K562 (cell line): ENCODE data around the gene TENM3. TPM values are rescaled to one million over a fixed set of nuclear protein-coding genes. Genes with fewer than 3 reads are reported as not detected.

ENCODE experiments used
- ATAC-seq: fragments of 200-7000 bp; cut with Tn5 transposase; 3 replicates; pipeline ENCODE4 v1.9.1; 2020; ENCODE audit warnings: moderate library complexity
- BruUV-seq: library from RNA; stranded (reverse); fragments of 400-500 nt; replicated peaks from 2 replicates; lab custom pipeline; 2021; lab: Mats Ljungman, UMichigan
- CTCF ChIA-PET: fragments of 300-600 bp; formaldehyde crosslinking; extraction: SDS; loops from one replicate; lab custom pipeline; 2021; ENCODE audit warnings: low intra/inter-chr PET ratio; lab: Yijun Ruan, JAX
- POLR2A ChIA-PET: fragments of 300-600, 350-650 bp; sonication (Branson Sonifier 250); formaldehyde crosslinking; extraction: SDS; loops from one replicate; lab custom pipeline; 2021; ENCODE audit warnings: antibody characterized with exemption, inconsistent platforms; lab: Yijun Ruan, JAX
- DNase-seq, 4 experiments: peaks; one replicate each; pipeline versions ENCODE4 v3.0.0 to v3.0.0-alpha.2; 2011 to 2018; ENCODE audit warnings: low spot score in 3 of 4, mixed read lengths in 3 of 4; ENCODE audit errors: extremely low read depth in 1 of 4
- FAIRE-seq: peaks from 2 replicates; lab custom pipeline; 2011; peaks lifted over from hg19 to GRCh38; lab: Jason Lieb, UNC
- H2AFZ ChIP-seq: 2 replicates; pipeline ENCODE4 v1.6.0; 2011; ENCODE audit warnings: low read depth, low read length, control low read depth, inconsistent platforms
- H3K27ac ChIP-seq: fragments of 200-600 bp; 3 replicates; pipeline ENCODE4 v1.8.0; 2011; ENCODE audit warnings: low read depth, mild to moderate bottlenecking, control low read depth, inconsistent platforms, low read length, moderate library complexity, mixed read lengths; ENCODE audit errors: extremely low read depth
- H3K27me3 ChIP-seq, 2 experiments: fragments of 300-600 bp in 1 of 2; 2 replicates in 1 of 2; 3 replicates in 1 of 2; pipeline versions ENCODE4 v1.6.0 to v1.8.0; 2011; ENCODE audit warnings: inconsistent platforms in 2 of 2, low read length in 2 of 2, mild to moderate bottlenecking in 1 of 2, mixed read lengths in 1 of 2, moderate library complexity in 1 of 2; ENCODE audit not compliant: control insufficient read depth in 2 of 2, insufficient read depth in 2 of 2
- H3K36me3 ChIP-seq: fragments of 300-600 bp; 3 replicates; pipeline ENCODE4 v1.8.0; 2011; ENCODE audit warnings: mild to moderate bottlenecking, low read length, inconsistent platforms; ENCODE audit not compliant: control insufficient read depth, insufficient read depth
- H3K4me1 ChIP-seq, 2 experiments: fragments of 200-600 bp in 1 of 2; replicated peaks in 1 of 2; 2 replicates in 1 of 2; 3 replicates in 1 of 2; pipeline versions ENCODE4 v1.5.1 to v1.8.0; 2011; ENCODE audit warnings: inconsistent platforms in 2 of 2, low read length in 2 of 2, mild to moderate bottlenecking in 1 of 2, mixed read lengths in 1 of 2, moderate library complexity in 1 of 2; ENCODE audit not compliant: control insufficient read depth in 2 of 2, insufficient read depth in 2 of 2
- H3K4me2 ChIP-seq: 2 replicates; pipeline ENCODE4 v1.6.1; 2011; ENCODE audit warnings: low read length, control low read depth, inconsistent platforms, mixed read lengths; ENCODE audit not compliant: insufficient read depth
- H3K4me3 ChIP-seq: fragments of 200-600 bp; sonication (generic), shearing (Covaris generic); 2 replicates; pipeline ENCODE4 v1.5.1; 2016; ENCODE audit warnings: control low read depth, inconsistent platforms
- H3K79me2 ChIP-seq: fragments of 200-600 bp; 3 replicates; pipeline ENCODE4 v1.8.0; 2011; ENCODE audit warnings: low read length, inconsistent platforms; ENCODE audit not compliant: control insufficient read depth, insufficient read depth
- H3K9ac ChIP-seq, 2 experiments: 2 replicates each; pipeline versions ENCODE4 v1.6.0 to v1.6.1; 2011; ENCODE audit warnings: low read depth in 2 of 2, low read length in 2 of 2, control low read depth in 1 of 2, inconsistent platforms in 1 of 2, mild to moderate bottlenecking in 1 of 2, mixed read lengths in 1 of 2; ENCODE audit not compliant: insufficient read depth in 1 of 2
- H3K9me1 ChIP-seq: one replicate; pipeline ENCODE4 v1.6.0; 2011; ENCODE audit warnings: inconsistent platforms, mild to moderate bottlenecking, low read length, moderate library complexity; ENCODE audit not compliant: control insufficient read depth, insufficient read depth
- H3K9me3 ChIP-seq: replicated peaks from 2 replicates; pipeline ENCODE4 v1.5.1; 2011; ENCODE audit warnings: low read depth, low read length, inconsistent platforms; ENCODE audit not compliant: control insufficient read depth, insufficient read depth
- H4K20me1 ChIP-seq: replicated peaks from 2 replicates; pipeline ENCODE4 v1.6.1; 2011; ENCODE audit warnings: low read length, inconsistent platforms, mixed read lengths; ENCODE audit not compliant: control insufficient read depth, insufficient read depth
- CBFB ChIP-seq: sonication (generic); formaldehyde crosslinking; IDR thresholded peaks from 2 replicates; pipeline ENCODE4 v1.4.0; 2020; ENCODE audit warnings: mild to moderate bottlenecking, missing genetic modification reagents
- DNMT1 ChIP-seq: fragments of 450-650 bp; IDR thresholded peaks from 2 replicates; pipeline ENCODE4 v1.6.1; 2016; ENCODE audit warnings: antibody characterized with exemption, mild to moderate bottlenecking
- HDAC1 ChIP-seq, 2 experiments: fragments of 450-650 bp; IDR thresholded peaks; 2 replicates each; pipeline ENCODE4 v1.6.1; 2016 to 2017; ENCODE audit warnings: inconsistent platforms in 1 of 2, mild to moderate bottlenecking in 1 of 2, moderate library complexity in 1 of 2
- HLTF ChIP-seq: fragments of 450-650 bp; IDR thresholded peaks from 2 replicates; pipeline ENCODE4 v1.6.1; 2016
- MYNN ChIP-seq, 2 experiments: sonication (generic); formaldehyde crosslinking in 1 of 2; IDR thresholded peaks; 2 replicates each; pipeline versions ENCODE4 v1.5.0 to v1.6.1; 2016 to 2020; ENCODE audit warnings: antibody characterized with exemption in 1 of 2, missing genetic modification reagents in 1 of 2
- ZBED1 ChIP-seq: IDR thresholded peaks from 2 replicates; pipeline ENCODE4 v1.6.1; 2014
- ZNF263 ChIP-seq: sonication (generic); formaldehyde crosslinking; IDR thresholded peaks from 2 replicates; pipeline ENCODE4 v1.8.0; 2022; ENCODE audit warnings: mild to moderate bottlenecking, missing genetic modification reagents, borderline replicate concordance
- whole genome bisulfite sequencing: fragments of 100-300 bp; shearing (Covaris generic); methylation state at CpG from one replicate; pipeline ENCODE4 v1.1.6; 2016; ENCODE audit warnings: low coverage, mixed read lengths; ENCODE audit not compliant: insufficient coverage; ENCODE audit errors: missing lambda C conversion rate; 5-methylcytosine and 5-hydroxymethylcytosine counted together
- in situ Hi-C: fragments of 300-500 bp; cut with MboI; formaldehyde crosslinking; loops from 4 replicates; pipeline ENCODE4 v1.15.0; 2018; ENCODE audit warnings: inconsistent platforms, mixed read lengths
- intact Hi-C: fragments of 100-400 bp; cut with micrococcal nuclease; formaldehyde crosslinking; loops from 2 replicates; pipeline ENCODE4 v1.14.2; 2022
- polyA plus RNA-seq, 8 experiments: library from polyadenylated mRNA; depleted of rRNA in 4 of 8; stranded (reverse) in 5 of 8; unstranded in 3 of 8; fragments of >200 nt; fragmentation: Nextera tagmentation in 2 of 8; fragmentation: Illumina TruSeq in 1 of 8; extraction: Ambion mirVana in 2 of 8; extraction: Trizol in 1 of 8; gene quantifications; 2 replicates each; pipeline versions ENCODE4 v1.2.1 to v1.2.3, GENCODE V29; 2011 to 2014; ENCODE audit warnings: inconsistent platforms in 1 of 8, missing spikeins in 1 of 8
- total RNA-seq, 7 experiments: library from RNA; depleted of rRNA in 6 of 7; stranded (reverse); fragments of >200 nt in 6 of 7; fragmentation: Illumina TruSeq in 2 of 7; extraction: Trizol in 2 of 7; gene quantifications; 2 replicates each; pipeline versions ENCODE4 v1.2.1 to v1.2.3, GENCODE V29; 2011 to 2021; ENCODE audit warnings: low replicate concordance in 1 of 7
- TF ChIP-seq, protein P1 (sequence below): sonication (generic); formaldehyde crosslinking; IDR thresholded peaks from 2 replicates; pipeline ENCODE4 v1.8.1; 2023; ENCODE audit warnings: mild to moderate bottlenecking, missing genetic modification reagents
- TF ChIP-seq, protein P2 (sequence below): sonication (generic); formaldehyde crosslinking; IDR thresholded peaks from 2 replicates; pipeline ENCODE4 v1.8.0; 2022; ENCODE audit warnings: missing genetic modification reagents, mild to moderate bottlenecking, borderline replicate concordance
- TF ChIP-seq, protein P3 (sequence below), 2 experiments: fragments of 450-650 bp in 1 of 2; sonication (generic) in 1 of 2; formaldehyde crosslinking; conservative IDR thresholded peaks; 2 replicates each; pipeline versions ENCODE4 v1.4.0 to v1.8.1; 2020 to 2022; ENCODE audit warnings: mild to moderate bottlenecking in 1 of 2, missing genetic modification reagents in 1 of 2
- TF ChIP-seq, protein P4 (sequence below), 2 experiments: fragments of 450-650 bp in 1 of 2; IDR thresholded peaks; 2 replicates each; pipeline ENCODE4 v1.6.1; 2011 to 2017; ENCODE audit warnings: low read depth in 2 of 2, antibody characterized with exemption in 1 of 2, borderline replicate concordance in 1 of 2, low read length in 1 of 2, mild to moderate bottlenecking in 1 of 2, mixed read lengths in 1 of 2; ENCODE audit not compliant: control insufficient read depth in 1 of 2

Gene TENM3
- total and polyA plus RNA-seq, 9 of the 15 experiments (the other 6 are each of a cell fraction or from before 2014, with no cell fraction given) = 0.01 to 0.02 TPM; not detected in 7

DNA sequence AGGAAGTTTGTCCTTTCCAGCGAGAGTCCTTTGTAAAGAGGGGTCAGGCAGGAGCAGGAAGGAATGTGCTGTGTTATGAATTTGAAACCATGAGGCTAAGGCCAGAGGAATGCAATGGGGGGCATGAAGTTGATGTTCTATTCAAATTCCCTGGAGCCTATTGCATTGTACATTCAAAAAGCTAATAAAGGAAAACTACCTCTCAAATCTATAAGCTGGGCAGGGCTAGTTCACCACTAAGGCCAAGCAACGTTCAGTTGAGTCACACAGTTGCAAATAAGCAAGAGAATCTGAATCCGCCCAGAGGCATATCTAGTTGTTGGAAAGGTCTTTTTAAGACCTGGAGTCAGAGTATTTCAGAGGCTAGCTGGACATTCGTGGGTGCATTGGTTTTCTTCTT is 525.6 kb downstream of the TENM3 start (continued):
- TF ChIP-seq, protein P1, sequence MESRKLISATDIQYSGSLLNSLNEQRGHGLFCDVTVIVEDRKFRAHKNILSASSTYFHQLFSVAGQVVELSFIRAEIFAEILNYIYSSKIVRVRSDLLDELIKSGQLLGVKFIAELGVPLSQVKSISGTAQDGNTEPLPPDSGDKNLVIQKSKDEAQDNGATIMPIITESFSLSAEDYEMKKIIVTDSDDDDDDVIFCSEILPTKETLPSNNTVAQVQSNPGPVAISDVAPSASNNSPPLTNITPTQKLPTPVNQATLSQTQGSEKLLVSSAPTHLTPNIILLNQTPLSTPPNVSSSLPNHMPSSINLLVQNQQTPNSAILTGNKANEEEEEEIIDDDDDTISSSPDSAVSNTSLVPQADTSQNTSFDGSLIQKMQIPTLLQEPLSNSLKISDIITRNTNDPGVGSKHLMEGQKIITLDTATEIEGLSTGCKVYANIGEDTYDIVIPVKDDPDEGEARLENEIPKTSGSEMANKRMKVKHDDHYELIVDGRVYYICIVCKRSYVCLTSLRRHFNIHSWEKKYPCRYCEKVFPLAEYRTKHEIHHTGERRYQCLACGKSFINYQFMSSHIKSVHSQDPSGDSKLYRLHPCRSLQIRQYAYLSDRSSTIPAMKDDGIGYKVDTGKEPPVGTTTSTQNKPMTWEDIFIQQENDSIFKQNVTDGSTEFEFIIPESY (CRISPR knock-in tag) = no peak

DNA sequence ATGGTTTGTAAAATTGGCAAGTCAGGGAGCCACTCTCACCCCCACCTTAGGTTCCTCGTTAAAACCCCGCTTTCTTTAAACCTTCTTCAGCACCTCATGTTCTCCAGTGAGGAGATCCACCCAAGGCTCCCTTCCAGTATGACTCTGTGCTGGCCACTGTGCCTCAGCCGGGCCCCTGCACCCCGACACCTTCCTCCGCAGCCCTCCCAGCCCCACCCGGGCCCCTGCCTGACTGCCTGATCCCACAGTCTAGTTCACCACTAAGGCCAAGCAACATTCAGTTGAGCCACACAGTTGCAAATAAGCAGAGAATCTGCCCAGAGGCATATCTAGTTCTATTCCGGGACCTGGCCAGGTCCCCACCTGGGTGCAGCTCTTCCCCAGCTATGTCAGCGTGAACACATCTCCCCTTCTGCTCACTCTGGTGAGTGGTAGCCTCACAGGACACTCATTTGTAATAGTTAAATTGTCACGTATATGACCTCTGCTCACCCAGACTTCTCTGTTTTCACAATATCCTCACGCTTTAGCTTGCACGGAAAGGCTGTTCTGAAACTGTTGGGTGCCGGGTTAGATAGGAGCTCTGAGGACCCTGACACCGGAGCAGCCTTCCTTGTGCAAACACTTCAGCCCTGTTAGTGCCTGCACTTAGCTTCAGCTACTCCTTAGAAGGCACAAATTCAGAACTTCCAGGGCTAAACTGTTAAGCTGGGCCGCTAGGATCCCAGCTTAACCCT is 527.2 kb downstream of the TENM3 start:
- WGBS = 2% methylated on average over 10 of the region's 14 CpGs
- in situ Hi-C loops (no loop called here), intact Hi-C loops (no loop called here)
- Histone ChIP-seq H2AFZ (no peak overlapping the region), H3K9me1 (no peaks in the 10 kb centered on the region), H3K27ac (no peak overlapping the region), H4K20me1 (no peaks in the 10 kb centered on the region), H3K4me1 (no peaks in the 10 kb centered on the region), H3K27me3 (peaks cover 11 to 38% of the 10 kb centered on the region in 2 experiments; a peak in 4 of 5 replicates), H3K79me2 (no peaks in the 10 kb centered on the region), H3K9ac (no peak overlapping the region), H3K9me3 (no peaks in the 10 kb centered on the region), H3K4me3 (no peak overlapping the region), H3K4me2 (no peak overlapping the region), H3K36me3 (no peaks in the 10 kb centered on the region)
- FAIRE-seq = no peak
- CTCF ChIA-PET = no interaction called here
- DNase-seq = no peak
- no peak for ATAC-seq
- POLR2A ChIA-PET = no interaction called here
- BruUV-seq = no TSS peak
- no peak for TF ChIP-seq ZBED1
- no peak for TF ChIP-seq MYNN (IDR thresholded peaks at IDR 0.05)
- no peak for TF ChIP-seq MYNN (CRISPR knock-in tag; IDR thresholded peaks at IDR 0.05)
- TF ChIP-seq ZNF263 (CRISPR knock-in tag) = no peak
- TF ChIP-seq CBFB (CRISPR knock-in tag) = no peak
- no peak for TF ChIP-seq HDAC1 (IDR thresholded peaks at IDR 0.05)
- TF ChIP-seq, protein P2, sequence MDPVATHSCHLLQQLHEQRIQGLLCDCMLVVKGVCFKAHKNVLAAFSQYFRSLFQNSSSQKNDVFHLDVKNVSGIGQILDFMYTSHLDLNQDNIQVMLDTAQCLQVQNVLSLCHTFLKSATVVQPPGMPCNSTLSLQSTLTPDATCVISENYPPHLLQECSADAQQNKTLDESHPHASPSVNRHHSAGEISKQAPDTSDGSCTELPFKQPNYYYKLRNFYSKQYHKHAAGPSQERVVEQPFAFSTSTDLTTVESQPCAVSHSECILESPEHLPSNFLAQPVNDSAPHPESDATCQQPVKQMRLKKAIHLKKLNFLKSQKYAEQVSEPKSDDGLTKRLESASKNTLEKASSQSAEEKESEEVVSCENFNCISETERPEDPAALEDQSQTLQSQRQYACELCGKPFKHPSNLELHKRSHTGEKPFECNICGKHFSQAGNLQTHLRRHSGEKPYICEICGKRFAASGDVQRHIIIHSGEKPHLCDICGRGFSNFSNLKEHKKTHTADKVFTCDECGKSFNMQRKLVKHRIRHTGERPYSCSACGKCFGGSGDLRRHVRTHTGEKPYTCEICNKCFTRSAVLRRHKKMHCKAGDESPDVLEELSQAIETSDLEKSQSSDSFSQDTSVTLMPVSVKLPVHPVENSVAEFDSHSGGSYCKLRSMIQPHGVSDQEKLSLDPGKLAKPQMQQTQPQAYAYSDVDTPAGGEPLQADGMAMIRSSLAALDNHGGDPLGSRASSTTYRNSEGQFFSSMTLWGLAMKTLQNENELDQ (CRISPR knock-in tag) = no peak
- TF ChIP-seq, protein P3, sequence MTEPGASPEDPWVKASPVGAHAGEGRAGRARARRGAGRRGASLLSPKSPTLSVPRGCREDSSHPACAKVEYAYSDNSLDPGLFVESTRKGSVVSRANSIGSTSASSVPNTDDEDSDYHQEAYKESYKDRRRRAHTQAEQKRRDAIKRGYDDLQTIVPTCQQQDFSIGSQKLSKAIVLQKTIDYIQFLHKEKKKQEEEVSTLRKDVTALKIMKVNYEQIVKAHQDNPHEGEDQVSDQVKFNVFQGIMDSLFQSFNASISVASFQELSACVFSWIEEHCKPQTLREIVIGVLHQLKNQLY (CRISPR knock-in tag; conservative IDR thresholded peaks at IDR 0.05) = no peak
- TF ChIP-seq, protein P4, sequence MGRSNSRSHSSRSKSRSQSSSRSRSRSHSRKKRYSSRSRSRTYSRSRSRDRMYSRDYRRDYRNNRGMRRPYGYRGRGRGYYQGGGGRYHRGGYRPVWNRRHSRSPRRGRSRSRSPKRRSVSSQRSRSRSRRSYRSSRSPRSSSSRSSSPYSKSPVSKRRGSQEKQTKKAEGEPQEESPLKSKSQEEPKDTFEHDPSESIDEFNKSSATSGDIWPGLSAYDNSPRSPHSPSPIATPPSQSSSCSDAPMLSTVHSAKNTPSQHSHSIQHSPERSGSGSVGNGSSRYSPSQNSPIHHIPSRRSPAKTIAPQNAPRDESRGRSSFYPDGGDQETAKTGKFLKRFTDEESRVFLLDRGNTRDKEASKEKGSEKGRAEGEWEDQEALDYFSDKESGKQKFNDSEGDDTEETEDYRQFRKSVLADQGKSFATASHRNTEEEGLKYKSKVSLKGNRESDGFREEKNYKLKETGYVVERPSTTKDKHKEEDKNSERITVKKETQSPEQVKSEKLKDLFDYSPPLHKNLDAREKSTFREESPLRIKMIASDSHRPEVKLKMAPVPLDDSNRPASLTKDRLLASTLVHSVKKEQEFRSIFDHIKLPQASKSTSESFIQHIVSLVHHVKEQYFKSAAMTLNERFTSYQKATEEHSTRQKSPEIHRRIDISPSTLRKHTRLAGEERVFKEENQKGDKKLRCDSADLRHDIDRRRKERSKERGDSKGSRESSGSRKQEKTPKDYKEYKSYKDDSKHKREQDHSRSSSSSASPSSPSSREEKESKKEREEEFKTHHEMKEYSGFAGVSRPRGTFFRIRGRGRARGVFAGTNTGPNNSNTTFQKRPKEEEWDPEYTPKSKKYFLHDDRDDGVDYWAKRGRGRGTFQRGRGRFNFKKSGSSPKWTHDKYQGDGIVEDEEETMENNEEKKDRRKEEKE (IDR thresholded peaks at IDR 0.05; ENCODE audit: borderline replicate concordance in 1 of 2, control insufficient read depth in 1 of 2, low read depth in 2 of 2, low read length in 1 of 2) = no peak
- TF ChIP-seq DNMT1 = no peak
- TF ChIP-seq HLTF = no peak
